SU-DHL-6 (cell line): Measurements from ENCODE around the gene SNX13.

Source experiments
- H2AFZ ChIP-seq: fragments of 200-600 bp; sonication (generic); 2 replicates; pipeline ENCODE4 v1.6.1; 2014; ENCODE audit warnings: low read depth, mild to moderate bottlenecking, moderate library complexity, mixed read lengths, antibody characterized with exemption, low read length; ENCODE audit not compliant: severe bottlenecking
- H3F3A ChIP-seq: fragments of 200-600 bp; shearing (Covaris generic); 2 replicates; pipeline ENCODE4 v1.6.0; 2016; ENCODE audit warnings: antibody characterized with exemption, mild to moderate bottlenecking; ENCODE audit not compliant: insufficient read depth
- H3K27ac ChIP-seq: fragments of 200-600 bp; sonication (generic); 2 replicates; pipeline ENCODE4 v1.5.1; 2016; ENCODE audit warnings: low read depth, mild to moderate bottlenecking, low read length, moderate library complexity, mixed read lengths
- H3K27me3 ChIP-seq: fragments of 200-600 bp; sonication (generic), shearing (Covaris generic); 2 replicates; pipeline ENCODE4 v1.6.0; 2014; ENCODE audit warnings: mild to moderate bottlenecking, low read length
- H3K36me3 ChIP-seq: fragments of 200-600 bp; sonication (generic); 2 replicates; pipeline ENCODE4 v1.6.1; 2014; ENCODE audit warnings: mild to moderate bottlenecking, low read length, mixed read lengths
- H3K4me2 ChIP-seq: fragments of 300-600, 200-600 bp; shearing (Covaris generic), sonication (generic); 2 replicates; pipeline ENCODE4 v1.6.0; 2014; ENCODE audit warnings: low read length, low read depth, mild to moderate bottlenecking; ENCODE audit not compliant: poor library complexity, severe bottlenecking
- H3K4me3 ChIP-seq: fragments of 200-600 bp; sonication (generic); 2 replicates; pipeline ENCODE4 v1.5.1; 2014; ENCODE audit warnings: antibody characterized with exemption, low read length, mild to moderate bottlenecking, mixed read lengths; ENCODE audit not compliant: insufficient read depth, poor library complexity, severe bottlenecking
- H3K79me2 ChIP-seq: fragments of 200-600 bp; sonication (generic); 2 replicates; pipeline ENCODE4 v1.6.1; 2014; ENCODE audit warnings: mild to moderate bottlenecking, low read length, moderate library complexity; ENCODE audit not compliant: insufficient read depth
- H3K9ac ChIP-seq: fragments of 200-600 bp; sonication (generic); 2 replicates; pipeline ENCODE4 v1.7.0; 2014; ENCODE audit warnings: mild to moderate bottlenecking, low read length
- H3K9me2 ChIP-seq: fragments of 200-600 bp; sonication (generic); replicated peaks from 2 replicates; pipeline ENCODE4 v1.6.1; 2014; ENCODE audit warnings: low read length; ENCODE audit not compliant: insufficient read depth
- H3K9me3 ChIP-seq: fragments of 200-600 bp; sonication (generic); 2 replicates; pipeline ENCODE4 v1.6.1; 2014; ENCODE audit warnings: low read length, mixed read lengths; ENCODE audit not compliant: insufficient read depth
- H4K20me1 ChIP-seq: fragments of 200-600 bp; sonication (generic); 2 replicates; pipeline ENCODE4 v1.6.1; 2014; ENCODE audit warnings: low read depth, mild to moderate bottlenecking, antibody characterized with exemption, low read length, moderate library complexity, mixed read lengths
- CTCF ChIP-seq: fragments of 200-600 bp; sonication (generic); IDR thresholded peaks from one replicate; pipeline ENCODE4 v1.5.1; 2017; ENCODE audit warnings: antibody characterized with exemption, mild to moderate bottlenecking, low read length, moderate library complexity; ENCODE audit not compliant: insufficient read depth, poor library complexity, severe bottlenecking
- EZH2phosphoT487 ChIP-seq: fragments of 200-600 bp; sonication (generic), shearing (Covaris generic); conservative IDR thresholded peaks from 2 replicates; pipeline ENCODE4 v1.6.1; 2018; ENCODE audit warnings: mild to moderate bottlenecking, antibody characterized with exemption, low read length, moderate library complexity, mixed read lengths

SNX13 gene

DNA sequence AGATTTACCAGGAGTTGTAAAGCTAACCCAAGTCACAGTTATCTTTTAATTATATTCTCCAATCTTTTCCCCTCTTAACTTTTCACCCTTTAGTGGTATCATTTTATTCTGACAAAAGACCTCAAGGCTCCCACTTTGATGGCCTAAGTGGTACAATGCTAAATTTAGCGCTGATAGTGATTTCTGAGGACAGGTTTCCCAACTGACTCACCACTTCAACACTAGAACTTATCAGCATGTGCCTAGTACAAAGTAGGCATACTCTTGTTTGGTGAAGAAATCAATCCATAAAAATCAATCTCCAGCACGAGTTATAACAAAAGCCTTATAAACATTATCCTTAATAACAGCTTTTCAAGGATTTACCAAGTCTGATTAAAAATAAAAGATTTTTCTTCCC, 7.5 kb downstream of the SNX13 start:
- H3K9ac ChIP-seq = no peak overlapping the region
- H3K4me2 ChIP-seq = no peak overlapping the region
- H3K27me3 ChIP-seq = no peaks in the 10 kb centered on the region
- H3K9me2 ChIP-seq = no peaks in the 10 kb centered on the region
- TF ChIP-seq EZH2phosphoT487 (no peak), CTCF (no peak)
- H3F3A ChIP-seq = no peaks in the 10 kb centered on the region
- H3K9me3 ChIP-seq = no peaks in the 10 kb centered on the region
- no peak overlapping the region for H2AFZ ChIP-seq
- H3K4me3 ChIP-seq = no peak overlapping the region
- no peaks in the 10 kb centered on the region for H3K36me3 ChIP-seq
- H3K79me2 ChIP-seq = peaks cover 55% of the 10 kb centered on the region
- H4K20me1 ChIP-seq = peaks cover 35% of the 10 kb centered on the region
- H3K27ac ChIP-seq = no peak overlapping the region

- H3K9ac ChIP-seq = no peak overlapping the region
- H3K79me2 ChIP-seq = peaks cover 59% of the 10 kb centered on the region
- no peak overlapping the region for H2AFZ ChIP-seq
- H3K9me3 ChIP-seq = no peaks in the 10 kb centered on the region
- no peak overlapping the region for H3K4me3 ChIP-seq
- H3K27me3 ChIP-seq = no peaks in the 10 kb centered on the region
- no peaks in the 10 kb centered on the region for H3K36me3 ChIP-seq
- TF ChIP-seq EZH2phosphoT487 (no peak), CTCF (no peak)
- H3K27ac ChIP-seq = no peak overlapping the region
- H3F3A ChIP-seq = no peaks in the 10 kb centered on the region
- no peak overlapping the region for H3K4me2 ChIP-seq
- peaks cover 46% of the 10 kb centered on the region for H4K20me1 ChIP-seq
- H3K9me2 ChIP-seq = no peaks in the 10 kb centered on the region
These were observed 9.2 kb downstream of the SNX13 start for GRCh38 chr7:17931069-17931468.

DNA sequence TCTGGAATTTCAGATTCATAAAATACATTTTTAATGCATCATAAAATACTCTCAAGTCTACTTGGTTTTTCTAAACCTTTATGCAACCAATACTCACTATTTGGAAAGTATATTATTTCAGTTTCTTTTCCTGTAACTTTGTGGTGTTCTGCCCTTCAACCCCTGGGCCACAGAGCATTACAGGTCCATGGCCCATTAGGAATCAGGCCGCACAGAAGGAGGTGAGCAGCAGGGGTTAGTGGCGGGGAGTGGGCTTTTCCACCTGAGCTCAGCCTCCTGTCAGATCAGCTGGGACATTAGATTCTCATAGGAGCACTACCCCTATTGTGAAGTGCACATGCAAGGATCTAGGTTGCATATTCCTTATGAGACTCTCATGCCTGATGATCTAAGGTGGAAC, 9.7 kb downstream of the SNX13 start:
- TF ChIP-seq CTCF (no peak), EZH2phosphoT487 (no peak)
- Histone ChIP-seq H3F3A (no peaks in the 10 kb centered on the region), H3K79me2 (peaks cover 57% of the 10 kb centered on the region), H3K4me2 (no peak overlapping the region), H2AFZ (no peak overlapping the region), H3K9me2 (no peaks in the 10 kb centered on the region), H3K9me3 (no peaks in the 10 kb centered on the region), H3K27me3 (no peaks in the 10 kb centered on the region), H3K4me3 (no peak overlapping the region), H3K27ac (no peak overlapping the region), H3K9ac (no peak overlapping the region), H4K20me1 (peaks cover 50% of the 10 kb centered on the region), H3K36me3 (no peaks in the 10 kb centered on the region)
